Smooth muscle cell (in vitro differentiated cells): Measurements from ENCODE around the gene TEDC1. TPM values are rescaled to one million over a fixed set of nuclear protein-coding genes. Genes with fewer than 3 reads are reported as not detected.

ENCODE experiments used
- DNase-seq: peaks from one replicate; lab custom pipeline; 2025; ENCODE audit not compliant: unreplicated experiment; lab: John Stamatoyannopoulos, UW
- H2AFZ ChIP-seq: fragments of 200-600 bp; sonication (generic); 2 replicates; pipeline ENCODE4 v1.6.0; 2016; ENCODE audit warnings: antibody characterized with exemption, low read depth, mild to moderate bottlenecking
- H3F3A ChIP-seq: fragments of 200-600 bp; sonication (generic); 2 replicates; pipeline ENCODE4 v1.6.0; 2017; ENCODE audit warnings: antibody characterized with exemption, low read depth
- H3K27ac ChIP-seq: fragments of 200-600 bp; sonication (generic); 2 replicates; pipeline ENCODE4 v1.5.1; 2016; ENCODE audit warnings: low read depth, mild to moderate bottlenecking
- H3K27me3 ChIP-seq: fragments of 200-600 bp; sonication (generic); 2 replicates; pipeline ENCODE4 v1.6.1; 2016; ENCODE audit warnings: low read depth, mild to moderate bottlenecking
- H3K36me3 ChIP-seq: fragments of 200-600 bp; sonication (generic); 2 replicates; pipeline ENCODE4 v1.5.1; 2016; ENCODE audit warnings: low read depth
- H3K4me1 ChIP-seq: fragments of 200-600 bp; sonication (generic); 2 replicates; pipeline ENCODE4 v1.5.1; 2016; ENCODE audit warnings: low read depth
- H3K4me2 ChIP-seq: fragments of 200-600 bp; sonication (generic); 2 replicates; pipeline ENCODE4 v1.6.0; 2016; ENCODE audit warnings: mild to moderate bottlenecking
- H3K4me3 ChIP-seq: fragments of 200-600 bp; sonication (generic); 2 replicates; pipeline ENCODE4 v1.5.1; 2016; ENCODE audit warnings: mild to moderate bottlenecking
- H3K79me2 ChIP-seq: fragments of 200-600 bp; sonication (generic); 2 replicates; pipeline ENCODE4 v1.6.0; 2016; ENCODE audit warnings: low read depth, mild to moderate bottlenecking
- H3K9ac ChIP-seq: fragments of 200-600 bp; sonication (generic); 2 replicates; pipeline ENCODE4 v1.6.0; 2016; ENCODE audit warnings: low read depth
- H3K9me3 ChIP-seq: fragments of 200-600 bp; sonication (generic); replicated peaks from 2 replicates; pipeline ENCODE4 v1.5.1; 2016; ENCODE audit warnings: low read depth
- H4K20me1 ChIP-seq: fragments of 200-600 bp; sonication (generic); 2 replicates; pipeline ENCODE4 v1.6.0; 2016; ENCODE audit warnings: low read depth
- CTCF ChIP-seq: fragments of 200-600 bp; sonication (generic); IDR thresholded peaks from 2 replicates; pipeline ENCODE4 v1.5.1; 2017; ENCODE audit warnings: borderline replicate concordance, mild to moderate bottlenecking, antibody characterized with exemption; ENCODE audit not compliant: insufficient read depth, poor library complexity, severe bottlenecking
- WGBS: methylation state at CpG from one replicate; pipeline ENCODE4 v1.1.7; 2016; ENCODE audit warnings: low lambda C conversion rate; 5-methylcytosine and 5-hydroxymethylcytosine counted together
- polyA plus RNA-seq: library from polyadenylated mRNA; unstranded; fragments of >200 nt; fragmentation: Nextera tagmentation; extraction: Ambion mirVana; gene quantifications from 2 replicates; pipeline ENCODE4 v1.2.1, GENCODE V29; 2016
- total RNA-seq: library from RNA; depleted of rRNA; stranded (reverse); fragments of >200 nt; gene quantifications from 2 replicates; pipeline ENCODE4 v1.2.3, GENCODE V29; 2014

The TEDC1 gene
- total and polyA plus RNA-seq, 2 experiments from 2014 or later: 3.8 to 8.2 TPM

GRCh38 chr14:105458571-105458970 is 32.5 kb upstream of the TEDC1 start:
- H4K20me1 ChIP-seq: peaks cover 13% of the 10 kb centered on the region
- no peak overlapping the region for H3K9ac ChIP-seq
- H3K27ac ChIP-seq: no peak overlapping the region
- no peaks in the 10 kb centered on the region for H3K79me2 ChIP-seq
- no peaks in the 10 kb centered on the region for H3K36me3 ChIP-seq
- H3F3A ChIP-seq: no peaks in the 10 kb centered on the region
- no peak for TF ChIP-seq CTCF
- H3K4me1 ChIP-seq: no peaks in the 10 kb centered on the region
- H2AFZ ChIP-seq: no peak overlapping the region
- H3K27me3 ChIP-seq: no peaks in the 10 kb centered on the region
- WGBS: 87% methylated on average over 14 of the region's 14 CpGs
- no peak for DNase-seq
- no peak overlapping the region for H3K4me2 ChIP-seq
- H3K9me3 ChIP-seq: no peaks in the 10 kb centered on the region
- H3K4me3 ChIP-seq: no peak overlapping the region

GRCh38 chr14:105460116-105460515 is 30.9 kb upstream of the TEDC1 start:
- H3K79me2 ChIP-seq: no peaks in the 10 kb centered on the region
- peaks cover 13% of the 10 kb centered on the region for H4K20me1 ChIP-seq
- no peak for TF ChIP-seq CTCF
- H3K36me3 ChIP-seq: no peaks in the 10 kb centered on the region
- H3K27me3 ChIP-seq: no peaks in the 10 kb centered on the region
- H3K4me3 ChIP-seq: no peak overlapping the region
- H3F3A ChIP-seq: no peaks in the 10 kb centered on the region
- H3K4me1 ChIP-seq: no peaks in the 10 kb centered on the region
- WGBS: 100% methylated on average over 16 of the region's 17 CpGs
- DNase-seq: no peak
- H3K27ac ChIP-seq: no peak overlapping the region
- no peaks in the 10 kb centered on the region for H3K9me3 ChIP-seq
- no peak overlapping the region for H3K9ac ChIP-seq
- no peak overlapping the region for H3K4me2 ChIP-seq
- no peak overlapping the region for H2AFZ ChIP-seq

- no peak overlapping the region for H3K27ac ChIP-seq
- no peak overlapping the region for H3K4me3 ChIP-seq
- no peaks in the 10 kb centered on the region for H3F3A ChIP-seq
- H3K79me2 ChIP-seq: no peaks in the 10 kb centered on the region
- no peak for TF ChIP-seq CTCF
- H3K4me2 ChIP-seq: no peak overlapping the region
- WGBS: 96% methylated on average over 17 of the region's 17 CpGs
- H4K20me1 ChIP-seq: peaks cover 13% of the 10 kb centered on the region
- no peaks in the 10 kb centered on the region for H3K4me1 ChIP-seq
- no peak overlapping the region for H2AFZ ChIP-seq
- no peaks in the 10 kb centered on the region for H3K27me3 ChIP-seq
- H3K36me3 ChIP-seq: no peaks in the 10 kb centered on the region
- H3K9ac ChIP-seq: no peak overlapping the region
- no peaks in the 10 kb centered on the region for H3K9me3 ChIP-seq
- DNase-seq: no peak
Measured at GRCh38 chr14:105460616-105461015, 30.4 kb upstream of the TEDC1 start.

GRCh38 chr14:105461903-105462302 is 29.1 kb upstream of the TEDC1 start:
- DNase-seq: no peak
- H3K79me2 ChIP-seq: no peaks in the 10 kb centered on the region

More at GRCh38 chr14:105461903-105462302, 29.1 kb upstream of the TEDC1 start:
- H3K4me1 ChIP-seq: no peaks in the 10 kb centered on the region
- no peaks in the 10 kb centered on the region for H3K27me3 ChIP-seq
- no peaks in the 10 kb centered on the region for H3K36me3 ChIP-seq
- H3K4me2 ChIP-seq: no peak overlapping the region
- no peaks in the 10 kb centered on the region for H3K9me3 ChIP-seq
- no peak for TF ChIP-seq CTCF
- no peak overlapping the region for H3K4me3 ChIP-seq
- H3K27ac ChIP-seq: no peak overlapping the region
- H2AFZ ChIP-seq: no peak overlapping the region
- no peak overlapping the region for H3K9ac ChIP-seq
- H3F3A ChIP-seq: no peaks in the 10 kb centered on the region
- peaks cover 7% of the 10 kb centered on the region for H4K20me1 ChIP-seq
- WGBS: over 99% methylated on average over 18 of the region's 18 CpGs
